Measurements from ENCODE around the gene IL17RE. TPM values are rescaled to one million over a fixed set of nuclear protein-coding genes. Genes with fewer than 3 reads are reported as not detected.
A peak's percentile ranks its signal among the peaks of the same experiment; 100 is the strongest.

The IL17RE gene
- total and polyA plus RNA-seq, 2 of the 13 experiments (the other 11 are each of a cell fraction or from before 2014, with no cell fraction given): 14.5 to 24.1 TPM

- peak; percentile 62 for TF ChIP-seq ELF1 (CRISPR knock-in tag; IDR thresholded peaks at IDR 0.05)
- TF ChIP-seq PBX2 (CRISPR knock-in tag; IDR thresholded peaks at IDR 0.05): no peak
- TF ChIP-seq NR1H2 (CRISPR knock-in tag; IDR thresholded peaks at IDR 0.05; ENCODE audit: borderline replicate concordance, low read depth): 0 out of 2 replicates have a peak, but pooled peaks have one; percentile 11
- peak; percentile 46; the same call in 1 of the 2 replicates for TF ChIP-seq FOXK1 (CRISPR knock-in tag; IDR thresholded peaks at IDR 0.05; ENCODE audit: borderline replicate concordance, low read depth)
- TF ChIP-seq CENPBD1 (CRISPR knock-in tag; IDR thresholded peaks at IDR 0.05; ENCODE audit: borderline replicate concordance, low read depth): no peak
- TF ChIP-seq TBX2 (CRISPR knock-in tag; IDR thresholded peaks at IDR 0.05; ENCODE audit: borderline replicate concordance): no peak; the same call in none of the 2 replicates
- no peak for TF ChIP-seq ZNF282 (IDR thresholded peaks at IDR 0.05; ENCODE audit: partially characterized antibody)
- no peak for TF ChIP-seq ZZZ3 (CRISPR knock-in tag; IDR thresholded peaks at IDR 0.05; ENCODE audit: borderline replicate concordance)
- peak; percentile 92; the same call in 1 of the 2 replicates for TF ChIP-seq PRMT3 (CRISPR knock-in tag; IDR thresholded peaks at IDR 0.05; ENCODE audit: borderline replicate concordance, low read depth)
- TF ChIP-seq ZNF713 (CRISPR knock-in tag; IDR thresholded peaks at IDR 0.05): no peak
- no peak for TF ChIP-seq CENPX (CRISPR knock-in tag; IDR thresholded peaks at IDR 0.05)
- TF ChIP-seq ZNF331 (CRISPR knock-in tag; IDR thresholded peaks at IDR 0.05): no peak; the same call in 1 of the 2 replicates
- TF ChIP-seq ZNF83 (CRISPR knock-in tag; IDR thresholded peaks at IDR 0.05; ENCODE audit: borderline replicate concordance): no peak; the same call in 1 of the 2 replicates
- peak; percentile 49; the same call in 1 of the 2 replicates for TF ChIP-seq SNAPC4 (CRISPR knock-in tag; IDR thresholded peaks at IDR 0.05)
- TF ChIP-seq ZFP90 (CRISPR knock-in tag; IDR thresholded peaks at IDR 0.05; ENCODE audit: borderline replicate concordance): peak; percentile 38
- peak; percentile 92 for TF ChIP-seq NFYB (CRISPR knock-in tag; IDR thresholded peaks at IDR 0.05)
- peak; percentile 86 for TF ChIP-seq NFKB2 (CRISPR knock-in tag; IDR thresholded peaks at IDR 0.05; ENCODE audit: borderline replicate concordance)
- no peak for TF ChIP-seq NR2F1 (CRISPR knock-in tag; IDR thresholded peaks at IDR 0.05)
- no peak for TF ChIP-seq ZSCAN30 (CRISPR knock-in tag; IDR thresholded peaks at IDR 0.05)
- no peak for TF ChIP-seq IRX3 (CRISPR knock-in tag; IDR thresholded peaks at IDR 0.05; ENCODE audit: borderline replicate concordance, low read depth)
- TF ChIP-seq ZNF24 (IDR thresholded peaks at IDR 0.05): no peak
- TF ChIP-seq TAF15 (IDR thresholded peaks at IDR 0.05; ENCODE audit: low read depth, low read length, poor library complexity, severe bottlenecking): no peak
- TF ChIP-seq KDM1A (CRISPR knock-in tag; IDR thresholded peaks at IDR 0.05): no peak
Observed at GRCh38 chr3:9933561-9934234, 31.1 kb downstream of the IL17RE start, which contains the start of gene CRELD1 (continued).

Measured in HepG2 (cell line).